ENCODE data around the gene SLC25A51. TPM values are rescaled to one million over a fixed set of nuclear protein-coding genes. Genes with fewer than 3 reads are reported as not detected.

The SLC25A51 gene
- total and polyA plus RNA-seq, 2 donors (not counting 3 experiments of a cell fraction or from before 2014, with no cell fraction given): 15.4 to 36.2 TPM

GRCh38 chr9:37870081-37870798, 33.7 kb downstream of the SLC25A51 start:
- Histone ChIP-seq H3K9me3 (replicated peaks; ENCODE audit: control insufficient read depth, insufficient read depth, low read length) (no peaks in the 10 kb centered on the region), H3K36me3 (ENCODE audit: control insufficient read depth in 2 of 2, extremely low read depth in 1 of 2, insufficient read depth in 2 of 2, low read length in 2 of 2) (no peaks in the 10 kb centered on the region), H4K20me1 (replicated peaks; ENCODE audit: control insufficient read depth, extremely low read depth, insufficient read depth, low read length) (no peaks in the 10 kb centered on the region), H3K4me3 (replicated peaks in 1 of 3; ENCODE audit: insufficient read depth in 1 of 3, low read depth in 1 of 3, low read length in 3 of 3) (no peak overlapping the region), H3K27ac (ENCODE audit: insufficient read depth, low read depth, low read length) (no peak overlapping the region), H3K79me2 (ENCODE audit: control insufficient read depth, insufficient read depth, low read length) (no peaks in the 10 kb centered on the region), H3K9ac (replicated peaks; ENCODE audit: extremely low read depth, insufficient read depth, low read length) (no peak overlapping the region), H3K9me1 (replicated peaks; ENCODE audit: control insufficient read depth, extremely low read depth, insufficient read depth, low read length) (no peaks in the 10 kb centered on the region), H3K4me2 (ENCODE audit: insufficient read depth, low read length) (no peak overlapping the region), H2AFZ (ENCODE audit: low read depth, low read length) (no peak overlapping the region), H3K27me3 (ENCODE audit: control insufficient read depth in 2 of 2, insufficient read depth in 2 of 2, low read length in 2 of 2) (no peaks in the 10 kb centered on the region), H3K4me1 (ENCODE audit: control insufficient read depth, extremely low read depth, insufficient read depth, low read length) (no peaks in the 10 kb centered on the region)
- TF ChIP-seq POLR2AphosphoS5 (IDR thresholded peaks at IDR 0.05; ENCODE audit: insufficient read depth, low read depth, low read length): no peak
- TF ChIP-seq EZH2 (IDR thresholded peaks at IDR 0.05; ENCODE audit: borderline replicate concordance, low read depth, low read length, severe bottlenecking): no peak
- no peak for TF ChIP-seq GATA2 (IDR thresholded peaks at IDR 0.05; ENCODE audit: insufficient read depth, insufficient read length, low read depth, low read length)
- TF ChIP-seq MYC (IDR thresholded peaks at IDR 0.05; ENCODE audit: low read depth, low read length): no peak
- TF ChIP-seq FOS (IDR thresholded peaks at IDR 0.05; ENCODE audit: borderline replicate concordance, insufficient read depth, low read length): no peak
- no peak for TF ChIP-seq POLR2A (IDR thresholded peaks at IDR 0.05; ENCODE audit: low read depth, low read length)
- intact Hi-C loops (cut with micrococcal nuclease) (no loop called here), dilution Hi-C loops (cut with MboI; ENCODE audit: extremely low pct_ligation_motif_present, low sequenced_read_pairs) (no loop called here)
- CTCF ChIA-PET: interaction anchor here (1.9 kb wide), 1 partner anchor 10 kb away, joined by 8 read pairs; no protein-coding TSS in a partner anchor
- BruUV-seq (replicated peaks): no TSS peak
- POLR2A ChIA-PET: no interaction called here
- DNase-seq (ENCODE audit: low read depth, low spot score) (no peak), FAIRE-seq (no peak)

- no peaks in the 10 kb centered on the region for H3K9me1 ChIP-seq (replicated peaks; ENCODE audit: control insufficient read depth, extremely low read depth, insufficient read depth, low read length)
- no peaks in the 10 kb centered on the region for H3K79me2 ChIP-seq (ENCODE audit: control insufficient read depth, insufficient read depth, low read length)
- H3K36me3 ChIP-seq (ENCODE audit: control insufficient read depth in 2 of 2, extremely low read depth in 1 of 2, insufficient read depth in 2 of 2, low read length in 2 of 2): peaks cover 10 to 21% of the 10 kb centered on the region in 2 experiments
- H2AFZ ChIP-seq (ENCODE audit: low read depth, low read length): no peak overlapping the region
- no peak overlapping the region for H3K9ac ChIP-seq (replicated peaks; ENCODE audit: extremely low read depth, insufficient read depth, low read length)
- ChIA-PET POLR2A (no interaction called here), CTCF (interaction anchor here (0.9 kb wide), 1 partner anchor 10 kb away, joined by 3 read pairs; no protein-coding TSS in a partner anchor)
- intact Hi-C loops (cut with micrococcal nuclease): no loop called here
- no peak for FAIRE-seq
- dilution Hi-C loops (cut with MboI; ENCODE audit: extremely low pct_ligation_motif_present, low sequenced_read_pairs): no loop called here
- no peak overlapping the region for H3K27ac ChIP-seq (ENCODE audit: insufficient read depth, low read depth, low read length)
- H4K20me1 ChIP-seq (replicated peaks; ENCODE audit: control insufficient read depth, extremely low read depth, insufficient read depth, low read length): no peaks in the 10 kb centered on the region
- TF ChIP-seq JUN (IDR thresholded peaks at IDR 0.05; ENCODE audit: borderline replicate concordance, insufficient read depth, insufficient read length, low read depth): no peak
- TF ChIP-seq FOS (IDR thresholded peaks at IDR 0.05; ENCODE audit: borderline replicate concordance, insufficient read depth, low read length): no peak
- no peak for TF ChIP-seq GATA2 (IDR thresholded peaks at IDR 0.05; ENCODE audit: insufficient read depth, insufficient read length, low read depth, low read length)
- no peak for TF ChIP-seq MYC (IDR thresholded peaks at IDR 0.05; ENCODE audit: low read depth, low read length)
- no peak for TF ChIP-seq CTCF (IDR thresholded peaks at IDR 0.05; ENCODE audit: extremely low read depth in 1 of 2, insufficient read depth in 1 of 2, low read depth in 1 of 2, low read length in 2 of 2)
- no peak for TF ChIP-seq EZH2 (IDR thresholded peaks at IDR 0.05; ENCODE audit: borderline replicate concordance, low read depth, low read length, severe bottlenecking)
- TF ChIP-seq POLR2A (IDR thresholded peaks at IDR 0.05; ENCODE audit: low read depth, low read length): no peak
- H3K27me3 ChIP-seq (ENCODE audit: control insufficient read depth in 2 of 2, insufficient read depth in 2 of 2, low read length in 2 of 2): no peaks in the 10 kb centered on the region
- no peaks in the 10 kb centered on the region for H3K9me3 ChIP-seq (replicated peaks; ENCODE audit: control insufficient read depth, insufficient read depth, low read length)
- no peak overlapping the region for H3K4me3 ChIP-seq (replicated peaks in 1 of 3; ENCODE audit: insufficient read depth in 1 of 3, low read depth in 1 of 3, low read length in 3 of 3)
- no peak overlapping the region for H3K4me2 ChIP-seq (ENCODE audit: insufficient read depth, low read length)
- BruUV-seq (replicated peaks): no TSS peak
- H3K4me1 ChIP-seq (ENCODE audit: control insufficient read depth, extremely low read depth, insufficient read depth, low read length): no peaks in the 10 kb centered on the region
- DNase-seq (ENCODE audit: low read depth, low spot score): no peak
These were observed 41.4 kb downstream of the SLC25A51 start for GRCh38 chr9:37862530-37862929.
